NCI-H2196 (cell line): ENCODE data around the gene SLC25A12.
"Not testable (repeated sequence)": the region's sequence is repeated elsewhere in the genome, so short reads cannot be mapped to it uniquely, and the experiment has no call there.

Experiments used
- DNase-seq: peaks from one replicate; lab custom pipeline; 2025; ENCODE audit not compliant: unreplicated experiment; lab: John Stamatoyannopoulos, UW

SLC25A12 gene

GRCh38 chr2:171893824-171894611, at the start of gene SLC25A12:
Gene SLC25A12, minus strand, starts transcription at chr2:171894244. Its CDS starts 30 bp downstream, at chr2:171894214.
- peak; percentile 93 for DNase-seq

GRCh38 chr2:171941316-171941699, 47.3 kb upstream of the SLC25A12 start:
- no peak for DNase-seq

GRCh38 chr2:171939743-171940071, 45.7 kb upstream of the SLC25A12 start:
- DNase-seq: no peak

GRCh38 chr2:171939058-171939742, 45.2 kb upstream of the SLC25A12 start:
- no peak for DNase-seq

GRCh38 chr2:171930385-171930784, 36.3 kb upstream of the SLC25A12 start:
- no peak for DNase-seq

GRCh38 chr2:171924170-171924942, 30.3 kb upstream of the SLC25A12 start:
- DNase-seq: no peak

- no peak for DNase-seq
Measured at GRCh38 chr2:171923206-171923605, 29.2 kb upstream of the SLC25A12 start.

GRCh38 chr2:171922230-171923022, 28.4 kb upstream of the SLC25A12 start, which contains the start of gene HAT1:
Gene HAT1, plus strand, starts transcription at chr2:171922461. Its CDS starts 40 bp downstream, at chr2:171922501.
- peak; percentile 99 for DNase-seq

- DNase-seq: no peak
Measured at GRCh38 chr2:171921970-171922229, 27.9 kb upstream of the SLC25A12 start.

GRCh38 chr2:171919453-171919852, 25.4 kb upstream of the SLC25A12 start:
- DNase-seq: no peak

GRCh38 chr2:171913517-171913916, 19.5 kb upstream of the SLC25A12 start:
- no peak for DNase-seq

- no peak for DNase-seq
Measured at GRCh38 chr2:171910494-171910893, 16.4 kb upstream of the SLC25A12 start.

- DNase-seq: no peak
Measured at GRCh38 chr2:171909266-171909665, 15.2 kb upstream of the SLC25A12 start.

- no peak for DNase-seq
Measured at GRCh38 chr2:171908235-171908634, 14.2 kb upstream of the SLC25A12 start.

GRCh38 chr2:171902840-171903420, 8.9 kb upstream of the SLC25A12 start:
- DNase-seq: no peak

- DNase-seq: not testable (repeated sequence)
Measured at GRCh38 chr2:171899623-171900282, 5.7 kb upstream of the SLC25A12 start.

GRCh38 chr2:171895786-171896185, 1.7 kb upstream of the SLC25A12 start:
- DNase-seq: no peak

GRCh38 chr2:171894612-171894947, 536 bp upstream of the SLC25A12 start:
- DNase-seq: no peak

GRCh38 chr2:171893196-171893823, 734 bp downstream of the SLC25A12 start:
- DNase-seq: no peak

- DNase-seq: no peak
Measured at GRCh38 chr2:171889808-171890207, 4.2 kb downstream of the SLC25A12 start.
